Liver (tissue), 9 donors: ENCODE data around the gene SH3RF3. TPM values are rescaled to one million over a fixed set of nuclear protein-coding genes. Genes with fewer than 3 reads are reported as not detected.

Experiments
- DNase-seq: peaks from one replicate; pipeline ENCODE4 v3.0.0-alpha.2; 2017; ENCODE audit warnings: low spot score
- H3K27ac ChIP-seq, 2 donors: one replicate each; pipeline ENCODE4 v1.7.0; 2013; ENCODE audit warnings: inconsistent platforms in 2 of 2, low read length in 2 of 2, control low read depth in 1 of 2, low read depth in 1 of 2, mild to moderate bottlenecking in 1 of 2
- H3K27me3 ChIP-seq, 4 donors: one replicate each; pipeline versions ENCODE4 v1.6.1 to v1.7.0; 2013; ENCODE audit warnings: low read length in 3 of 4, inconsistent platforms in 1 of 4, mild to moderate bottlenecking in 1 of 4, moderate library complexity in 1 of 4; ENCODE audit not compliant: control insufficient read depth in 4 of 4, insufficient read depth in 4 of 4
- H3K36me3 ChIP-seq, 4 donors: one replicate each; pipeline versions ENCODE4 v1.6.1 to v1.7.0; 2013; ENCODE audit warnings: low read length in 3 of 4, mild to moderate bottlenecking in 3 of 4, low read depth in 1 of 4, moderate library complexity in 1 of 4; ENCODE audit not compliant: control insufficient read depth in 4 of 4, insufficient read depth in 3 of 4
- H3K4me1 ChIP-seq, 4 donors: one replicate each; pipeline versions ENCODE4 v1.6.1 to v1.7.0; 2013; ENCODE audit warnings: low read length in 3 of 4, mild to moderate bottlenecking in 3 of 4, moderate library complexity in 1 of 4; ENCODE audit not compliant: control insufficient read depth in 4 of 4, insufficient read depth in 4 of 4
- H3K4me3 ChIP-seq, 3 donors: one replicate each; pipeline versions ENCODE4 v1.6.1 to v1.7.0; 2013; ENCODE audit warnings: low read length in 3 of 3, control low read depth in 1 of 3, low read depth in 1 of 3, mild to moderate bottlenecking in 1 of 3
- H3K9ac ChIP-seq, 2 donors: one replicate each; pipeline ENCODE4 v1.7.0; 2013; ENCODE audit warnings: low read length in 2 of 2, mild to moderate bottlenecking in 2 of 2, moderate library complexity in 2 of 2, control low read depth in 1 of 2, low read depth in 1 of 2
- H3K9me3 ChIP-seq, 4 donors: one replicate each; pipeline versions ENCODE4 v1.6.1 to v1.7.0; 2013; ENCODE audit warnings: low read length in 3 of 4; ENCODE audit not compliant: control insufficient read depth in 4 of 4
- ATF3 ChIP-seq: IDR thresholded peaks from 2 replicates; pipeline ENCODE4 v1.6.1; 2016; ENCODE audit warnings: antibody characterized with exemption
- CTCF ChIP-seq: fragments of 150-350 bp; IDR thresholded peaks from 2 replicates; pipeline ENCODE4 v1.5.1; 2017; ENCODE audit warnings: improper control_type of control experiment, low read depth, low read length; ENCODE audit not compliant: missing input control
- EGR1 ChIP-seq, 2 donors: IDR thresholded peaks; 2 replicates each; pipeline ENCODE4 v1.6.1; 2016 to 2018; ENCODE audit warnings: antibody characterized with exemption in 2 of 2, low read depth in 2 of 2
- GABPA ChIP-seq, 2 donors: IDR thresholded peaks in 1 of 2; conservative IDR thresholded peaks in 1 of 2; 2 replicates each; pipeline ENCODE4 v1.6.1; 2016; ENCODE audit warnings: antibody characterized with exemption in 2 of 2, mild to moderate bottlenecking in 1 of 2, moderate library complexity in 1 of 2
- HNF4G ChIP-seq: IDR thresholded peaks from 2 replicates; pipeline ENCODE4 v1.6.1; 2016; ENCODE audit warnings: antibody characterized with exemption
- JUND ChIP-seq, 2 donors: IDR thresholded peaks; 2 replicates each; pipeline ENCODE4 v1.6.1; 2016; ENCODE audit warnings: antibody characterized with exemption in 2 of 2
- NR2F2 ChIP-seq: IDR thresholded peaks from 2 replicates; pipeline ENCODE4 v1.6.1; 2016; ENCODE audit warnings: antibody characterized with exemption
- RAD21 ChIP-seq, 2 donors: IDR thresholded peaks; 2 replicates each; pipeline ENCODE4 v1.6.1; 2016; ENCODE audit warnings: antibody characterized with exemption in 2 of 2, mild to moderate bottlenecking in 2 of 2
- RXRA ChIP-seq, 2 donors: IDR thresholded peaks; 2 replicates each; pipeline ENCODE4 v1.6.1; 2017 to 2018; ENCODE audit warnings: antibody characterized with exemption in 2 of 2, mild to moderate bottlenecking in 1 of 2
- SP1 ChIP-seq: IDR thresholded peaks from 2 replicates; pipeline ENCODE4 v1.6.1; 2018; ENCODE audit warnings: antibody characterized with exemption, mild to moderate bottlenecking
- TAF1 ChIP-seq: conservative IDR thresholded peaks from 2 replicates; pipeline ENCODE4 v1.6.1; 2016; ENCODE audit warnings: antibody characterized with exemption, mild to moderate bottlenecking
- YY1 ChIP-seq: IDR thresholded peaks from 2 replicates; pipeline ENCODE4 v1.6.1; 2016; ENCODE audit warnings: antibody characterized with exemption, mild to moderate bottlenecking
- WGBS: extraction: QIAGEN DNeasy Blood & Tissue Kit; methylation state at CpG from one replicate; pipeline ENCODE4 v1.1.7; 2013; 5-methylcytosine and 5-hydroxymethylcytosine counted together
- polyA plus RNA-seq, 2 donors: library from polyadenylated mRNA; stranded (reverse) in 1 of 2; unstranded in 1 of 2; fragments of 200-250 nt in 1 of 2; fragments of >200 nt in 1 of 2; fragmentation: Nextera tagmentation in 1 of 2; extraction: Ambion mirVana in 1 of 2; gene quantifications; one replicate each; pipeline versions ENCODE4 v1.2.1 to v1.2.3, GENCODE V29; 2013 to 2015
- total RNA-seq, 2 donors: library from RNA; depleted of rRNA; stranded (reverse); fragments of >200 nt; gene quantifications; one replicate each; pipeline ENCODE4 v1.2.3, GENCODE V29; 2014
- TF ChIP-seq, protein P1 (sequence below): IDR thresholded peaks from 2 replicates; pipeline ENCODE4 v1.6.1; 2016; ENCODE audit warnings: antibody characterized with exemption, mild to moderate bottlenecking
- TF ChIP-seq, protein P2 (sequence below): IDR thresholded peaks from 2 replicates; pipeline ENCODE4 v1.6.1; 2016; ENCODE audit warnings: antibody characterized with exemption
- donor health status: healthy.
- donor health status: healthy.
- donor health status: healthy.
- donor health status: healthy.
- donor health status: healthy.

SH3RF3 gene
- total and polyA plus RNA-seq, 4 donors, result 0.11 to 1.0 (median 0.54) TPM

DNA sequence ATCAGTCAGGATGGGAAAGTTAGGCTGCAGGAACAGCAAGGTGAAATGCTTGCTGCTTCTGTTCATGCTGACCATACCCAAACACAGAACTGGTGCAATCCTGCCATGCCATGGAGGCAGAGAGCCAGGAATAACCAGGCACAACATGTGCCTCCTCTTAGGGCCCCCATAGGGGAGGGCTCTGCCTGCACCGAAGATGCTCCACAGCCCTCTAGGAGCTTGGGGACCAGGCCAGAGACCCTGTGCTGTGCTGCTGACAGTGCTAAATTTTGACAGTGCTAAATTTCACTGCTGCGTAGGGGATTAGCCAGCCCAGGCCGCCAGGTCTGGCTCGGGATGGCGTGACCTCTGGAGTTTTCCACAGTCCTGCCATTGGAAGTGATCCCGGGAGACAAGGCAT lies 173.3 kb downstream of the SH3RF3 start:
- no peak for TF ChIP-seq SP1
- TF ChIP-seq RXRA (IDR thresholded peaks at IDR 0.05), result no peak
- TF ChIP-seq RAD21 (IDR thresholded peaks at IDR 0.05), result no peak
- no peak for TF ChIP-seq JUND (IDR thresholded peaks at IDR 0.05)
- no peak for DNase-seq
- H3K27ac ChIP-seq, result no peak overlapping the region
- H3K27me3 ChIP-seq, result no peaks in the 10 kb centered on the region
- H3K9ac ChIP-seq, result no peak overlapping the region
- no peak overlapping the region for H3K4me3 ChIP-seq
- no peaks in the 10 kb centered on the region for H3K36me3 ChIP-seq
- H3K4me1 ChIP-seq, result no peaks in the 10 kb centered on the region
- no peaks in the 10 kb centered on the region for H3K9me3 ChIP-seq
- 87% methylated on average over 6 of the region's 6 CpGs for WGBS

DNA sequence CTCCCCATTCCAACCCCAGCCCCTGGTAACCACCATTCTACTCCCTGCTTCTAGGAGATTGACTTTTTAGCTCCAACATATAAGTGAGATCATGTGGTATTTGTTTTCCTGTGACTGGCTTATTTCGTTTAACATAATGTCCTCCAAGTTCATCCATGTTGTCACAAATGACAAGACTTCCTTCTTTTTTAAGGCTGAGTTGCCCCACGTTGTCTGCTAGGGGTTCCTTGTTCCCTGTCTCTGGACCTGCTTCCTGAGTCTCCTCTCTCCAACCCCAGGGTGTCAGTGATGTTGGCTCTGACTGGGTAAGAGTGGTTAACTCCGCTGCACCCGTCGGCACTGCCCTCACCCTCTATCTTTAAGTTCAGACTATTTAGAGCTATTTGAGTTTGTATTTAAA lies 175.2 kb downstream of the SH3RF3 start:
- Histone ChIP-seq H3K36me3 (no peaks in the 10 kb centered on the region), H3K4me1 (no peaks in the 10 kb centered on the region), H3K9me3 (no peaks in the 10 kb centered on the region), H3K4me3 (no peak overlapping the region), H3K27me3 (no peaks in the 10 kb centered on the region), H3K9ac (no peak overlapping the region), H3K27ac (no peak overlapping the region)
- DNase-seq, result no peak
- TF ChIP-seq GABPA (IDR thresholded peaks at IDR 0.05 in 1 of 2, conservative IDR thresholded peaks at IDR 0.05 in 1 of 2), result no peak
- no peak for TF ChIP-seq SP1
- TF ChIP-seq RAD21 (IDR thresholded peaks at IDR 0.05), result no peak
- TF ChIP-seq HNF4G, result no peak
- TF ChIP-seq, protein P1, sequence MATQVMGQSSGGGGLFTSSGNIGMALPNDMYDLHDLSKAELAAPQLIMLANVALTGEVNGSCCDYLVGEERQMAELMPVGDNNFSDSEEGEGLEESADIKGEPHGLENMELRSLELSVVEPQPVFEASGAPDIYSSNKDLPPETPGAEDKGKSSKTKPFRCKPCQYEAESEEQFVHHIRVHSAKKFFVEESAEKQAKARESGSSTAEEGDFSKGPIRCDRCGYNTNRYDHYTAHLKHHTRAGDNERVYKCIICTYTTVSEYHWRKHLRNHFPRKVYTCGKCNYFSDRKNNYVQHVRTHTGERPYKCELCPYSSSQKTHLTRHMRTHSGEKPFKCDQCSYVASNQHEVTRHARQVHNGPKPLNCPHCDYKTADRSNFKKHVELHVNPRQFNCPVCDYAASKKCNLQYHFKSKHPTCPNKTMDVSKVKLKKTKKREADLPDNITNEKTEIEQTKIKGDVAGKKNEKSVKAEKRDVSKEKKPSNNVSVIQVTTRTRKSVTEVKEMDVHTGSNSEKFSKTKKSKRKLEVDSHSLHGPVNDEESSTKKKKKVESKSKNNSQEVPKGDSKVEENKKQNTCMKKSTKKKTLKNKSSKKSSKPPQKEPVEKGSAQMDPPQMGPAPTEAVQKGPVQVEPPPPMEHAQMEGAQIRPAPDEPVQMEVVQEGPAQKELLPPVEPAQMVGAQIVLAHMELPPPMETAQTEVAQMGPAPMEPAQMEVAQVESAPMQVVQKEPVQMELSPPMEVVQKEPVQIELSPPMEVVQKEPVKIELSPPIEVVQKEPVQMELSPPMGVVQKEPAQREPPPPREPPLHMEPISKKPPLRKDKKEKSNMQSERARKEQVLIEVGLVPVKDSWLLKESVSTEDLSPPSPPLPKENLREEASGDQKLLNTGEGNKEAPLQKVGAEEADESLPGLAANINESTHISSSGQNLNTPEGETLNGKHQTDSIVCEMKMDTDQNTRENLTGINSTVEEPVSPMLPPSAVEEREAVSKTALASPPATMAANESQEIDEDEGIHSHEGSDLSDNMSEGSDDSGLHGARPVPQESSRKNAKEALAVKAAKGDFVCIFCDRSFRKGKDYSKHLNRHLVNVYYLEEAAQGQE, result no peak
- TF ChIP-seq ATF3, result no peak
- TF ChIP-seq RXRA (IDR thresholded peaks at IDR 0.05), result no peak
- no peak for TF ChIP-seq NR2F2
- TF ChIP-seq JUND (IDR thresholded peaks at IDR 0.05), result no peak
- no peak for TF ChIP-seq EGR1 (IDR thresholded peaks at IDR 0.05; ENCODE audit: low read depth in 2 of 2)
- no peak for TF ChIP-seq TAF1
- TF ChIP-seq CTCF, result no peak
- no peak for TF ChIP-seq YY1
- TF ChIP-seq, protein P2, sequence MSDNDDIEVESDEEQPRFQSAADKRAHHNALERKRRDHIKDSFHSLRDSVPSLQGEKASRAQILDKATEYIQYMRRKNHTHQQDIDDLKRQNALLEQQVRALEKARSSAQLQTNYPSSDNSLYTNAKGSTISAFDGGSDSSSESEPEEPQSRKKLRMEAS, result no peak
- WGBS, result 78% methylated on average over 5 of the region's 5 CpGs
